Measurements from ENCODE around the gene IL4I1.
"Not testable (repeated sequence)": the region's sequence is repeated elsewhere in the genome, so short reads cannot be mapped to it uniquely, and the experiment has no call there.

The IL4I1 gene

GRCh38 chr19:49925486-49925885, 28.8 kb upstream of the IL4I1 start:
- no peak overlapping the region for H3K27ac ChIP-seq
- TF ChIP-seq CTCF (conservative IDR thresholded peaks at IDR 0.05; ENCODE audit: low read depth) = no peak
- ChIA-PET POLR2A (ENCODE audit: low non-redundant PET) (interaction anchor here (0.7 kb wide), 1 partner anchor 48 kb away, joined by 5 read pairs; the partner anchor contains the start of genes AKT1S1 and TBC1D17), CTCF (no interaction called here)
- DNase-seq (ENCODE audit: low spot score) = no peak

- POLR2A ChIA-PET (ENCODE audit: low non-redundant PET); CTCF ChIA-PET; DNase-seq (ENCODE audit: low spot score): not testable (repeated sequence)
- peak overlapping the region; percentile 62 for H3K27ac ChIP-seq
Measured at GRCh38 chr19:49924881-49925210, 28.2 kb upstream of the IL4I1 start.

GRCh38 chr19:49924004-49924880, 27.6 kb upstream of the IL4I1 start:
- POLR2A ChIA-PET (ENCODE audit: low non-redundant PET) = no interaction called here
- no peak for DNase-seq (ENCODE audit: low spot score)

GRCh38 chr19:49923055-49924003, 26.6 kb upstream of the IL4I1 start:
- POLR2A ChIA-PET (ENCODE audit: low non-redundant PET) = no interaction called here

More at GRCh38 chr19:49924004-49924880, 27.6 kb upstream of the IL4I1 start:
- peak overlapping the region; percentile 62 for H3K27ac ChIP-seq
- TF ChIP-seq CTCF (conservative IDR thresholded peaks at IDR 0.05; ENCODE audit: low read depth) = no peak
- CTCF ChIA-PET = interaction anchor here (0.6 kb wide), 1 partner anchor 11 kb away, joined by 5 read pairs; no protein-coding TSS in a partner anchor

GRCh38 chr19:49921871-49922795, 25.4 kb upstream of the IL4I1 start:
- no peak for TF ChIP-seq CTCF (conservative IDR thresholded peaks at IDR 0.05; ENCODE audit: low read depth)
- DNase-seq (ENCODE audit: low spot score) = no peak
- peak overlapping the region; percentile 62 for H3K27ac ChIP-seq
- ChIA-PET CTCF (interaction anchor here (0.6 kb wide), 1 partner anchor 60 kb away, joined by 7 read pairs; no protein-coding TSS in a partner anchor), POLR2A (ENCODE audit: low non-redundant PET) (no interaction called here)

More at GRCh38 chr19:49923055-49924003, 26.6 kb upstream of the IL4I1 start:
- TF ChIP-seq CTCF (conservative IDR thresholded peaks at IDR 0.05; ENCODE audit: low read depth) = no peak
- peak overlapping the region; percentile 62 for H3K27ac ChIP-seq
- DNase-seq (ENCODE audit: low spot score) = no peak
- CTCF ChIA-PET = interaction anchor here (0.6 kb wide), 3 partner anchors 12 to 92 kb away, joined by 3 to 7 read pairs (median 5); no protein-coding TSS in a partner anchor

- DNase-seq (ENCODE audit: low spot score) = no peak
- POLR2A ChIA-PET (ENCODE audit: low non-redundant PET) = interaction anchor here (0.6 kb wide), 1 partner anchor 432 kb away, joined by 4 read pairs; no protein-coding TSS in a partner anchor
- CTCF ChIA-PET = no interaction called here
- TF ChIP-seq CTCF (conservative IDR thresholded peaks at IDR 0.05; ENCODE audit: low read depth) = no peak
- H3K27ac ChIP-seq = peak overlapping the region; percentile 5; the same call in 1 of the 2 replicates
Measured at GRCh38 chr19:49920624-49921363, 24.1 kb upstream of the IL4I1 start.

Measured in RWPE1 (cell line).